Measurements from ENCODE around the gene NR4A2. TPM values are rescaled to one million over a fixed set of nuclear protein-coding genes. Genes with fewer than 3 reads are reported as not detected.

NR4A2 gene
- 0.61 TPM for total RNA-seq
- 4.4 TPM for polyA plus RNA-seq
- long read RNA-seq, donor 1: 0 reads
- long read RNA-seq, donor 2: 0 reads
- long read RNA-seq, donor 3: 0 reads
- long read RNA-seq, donor 4, partial matches to known transcripts: 0 of 1 reads
- long read RNA-seq, donor 4, other reads (novel, unspliced or antisense): 0 of 1 reads
- long read RNA-seq, donor 5, partial matches to known transcripts: 0 of 1 reads
- long read RNA-seq, donor 5, other reads (novel, unspliced or antisense): 0 of 1 reads
- long read RNA-seq, donor 6: 0 reads
- long read RNA-seq, donor 7: 0 reads
- long read RNA-seq, donor 8: 0 reads
- long read RNA-seq, donor 9: 0 reads
- long read RNA-seq, donor 10: 0 reads

DNA sequence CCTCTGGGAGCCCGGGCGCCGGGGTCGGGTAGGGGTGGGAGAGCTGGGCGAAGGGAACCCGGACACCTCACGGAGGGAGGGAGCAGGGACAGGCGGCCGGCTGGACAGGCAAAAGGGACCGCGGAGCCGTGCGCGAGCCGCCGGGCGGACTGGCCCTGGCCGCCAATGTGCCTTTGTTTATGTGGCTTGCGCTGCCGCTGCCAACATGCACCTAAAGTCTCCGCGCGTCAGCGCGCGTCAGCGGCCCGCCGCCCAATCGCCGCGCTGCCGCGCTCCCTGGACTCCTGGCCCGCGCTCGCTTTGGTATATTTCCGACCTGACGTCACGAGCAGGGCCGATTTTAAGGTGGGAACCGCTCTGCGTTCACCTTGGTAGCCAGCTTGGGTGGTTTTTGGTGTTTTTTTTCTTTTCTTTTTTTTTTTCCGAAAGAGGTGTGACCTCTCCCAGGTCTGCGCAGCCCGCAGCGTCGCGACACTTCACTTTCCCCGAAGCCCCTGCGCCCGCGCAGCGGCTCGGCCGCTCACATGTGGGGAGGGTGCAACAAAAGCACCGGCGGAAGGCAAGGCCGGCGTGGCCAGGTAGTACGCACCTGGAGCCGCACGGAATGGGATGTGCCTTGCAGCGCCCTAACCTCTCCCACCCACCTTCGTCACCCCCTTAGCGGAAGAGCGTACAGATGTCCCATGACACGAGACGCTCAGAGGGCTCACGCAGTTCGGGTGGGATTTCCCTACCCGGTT lies at the start of gene NR4A2:
TSS of gene NR4A2 (minus strand) at position 188 of the 740 bp plus-strand sequence. CDS start 2,535 bp downstream, outside the sequence.
- H3K36me3 ChIP-seq (ENCODE audit: control insufficient read depth in 2 of 2, insufficient read depth in 2 of 2, low read length in 1 of 2): no peaks in the 10 kb centered on the region
- peaks cover 1 to 7% of the 10 kb centered on the region in 2 donors for H3K9me3 ChIP-seq (ENCODE audit: control insufficient read depth in 2 of 2, insufficient read depth in 1 of 2, low read length in 1 of 2)
- WGBS: under 1% methylated on average over 72 of the region's 72 CpGs
- peaks cover 66 to 76% of the 10 kb centered on the region in 2 donors for H3K27me3 ChIP-seq (ENCODE audit: control insufficient read depth in 2 of 2, insufficient read depth in 1 of 2, low read length in 1 of 2)
- peaks cover 20 to 46% of the 10 kb centered on the region in 2 donors for H3K4me1 ChIP-seq (ENCODE audit: control insufficient read depth in 2 of 2, insufficient read depth in 2 of 2, low read length in 2 of 2)
- peak in 4 of 9 donors; percentile 64 to 82 (median 74) for DNase-seq (ENCODE audit: low read depth in 6 of 9, low spot score in 9 of 9)
- peak within 1 kb of the TSS; percentile 54 to 64 for H3K4me3 ChIP-seq (ENCODE audit: low read length in 2 of 2)
- H3K27ac ChIP-seq (ENCODE audit: low read depth in 1 of 2, low read length in 1 of 2): peak within 1 kb of the TSS; percentile 14 to 61

DNA sequence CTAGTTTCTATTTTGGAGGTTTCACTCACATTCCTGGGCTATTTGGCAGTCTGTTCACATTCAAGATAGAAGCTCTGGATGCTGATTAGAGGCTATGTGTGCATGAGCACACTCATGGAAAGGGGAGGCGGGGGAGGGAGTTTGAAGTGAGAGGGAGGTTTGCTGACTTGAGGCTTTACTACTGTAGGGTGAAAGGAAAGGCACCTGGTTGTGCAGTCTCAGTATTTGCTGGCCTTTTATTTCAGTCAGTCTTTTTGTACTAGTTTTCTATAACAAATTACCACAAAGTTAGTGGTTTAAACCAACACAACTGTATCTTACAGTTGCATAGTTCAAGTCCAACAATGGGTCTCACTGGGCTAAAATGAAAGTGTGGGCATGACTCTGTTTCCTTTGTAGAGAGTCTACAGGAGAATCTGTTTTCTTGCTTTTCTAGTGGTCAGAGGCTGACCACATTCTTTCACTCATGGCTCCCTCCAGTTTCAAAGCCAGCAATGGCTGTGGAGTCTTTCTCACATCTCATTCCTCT lies 47.7 kb upstream of the NR4A2 start:
- Histone ChIP-seq H3K27me3 (ENCODE audit: control insufficient read depth in 2 of 2, insufficient read depth in 1 of 2, low read length in 1 of 2) (no peaks in the 10 kb centered on the region), H3K4me1 (ENCODE audit: control insufficient read depth in 2 of 2, insufficient read depth in 2 of 2, low read length in 2 of 2) (no peaks in the 10 kb centered on the region), H3K4me3 (ENCODE audit: low read length in 2 of 2) (no peak overlapping the region), H3K9me3 (ENCODE audit: control insufficient read depth in 2 of 2, insufficient read depth in 1 of 2, low read length in 1 of 2) (peaks cover 0 to 5% of the 10 kb centered on the region in 2 donors), H3K36me3 (ENCODE audit: control insufficient read depth in 2 of 2, insufficient read depth in 2 of 2, low read length in 1 of 2) (no peaks in the 10 kb centered on the region), H3K27ac (ENCODE audit: low read depth in 1 of 2, low read length in 1 of 2) (no peak overlapping the region)
- no peak for DNase-seq (ENCODE audit: low read depth in 6 of 9, low spot score in 9 of 9)
- 100% methylated on average over 1 of the region's 1 CpG for WGBS

DNA sequence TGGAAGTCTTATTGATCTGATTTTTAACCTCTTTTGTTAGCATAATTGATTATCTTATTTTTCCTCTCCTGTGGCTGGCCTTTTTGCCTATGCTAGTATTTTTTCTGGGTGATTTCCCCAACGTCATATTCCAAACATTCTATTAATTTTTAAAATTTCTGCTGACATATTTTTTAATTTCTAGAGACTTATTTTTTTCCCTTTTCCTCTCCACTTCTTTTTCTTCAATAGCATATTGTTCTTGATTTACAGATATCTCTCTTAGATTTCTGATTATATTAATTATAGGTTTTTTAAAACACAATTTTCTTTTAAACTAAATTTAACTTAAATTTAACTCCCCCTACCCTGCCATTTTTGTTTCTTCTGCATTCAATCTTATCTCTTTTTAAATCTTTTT lies 47.2 kb upstream of the NR4A2 start:
- no peaks in the 10 kb centered on the region for H3K4me1 ChIP-seq (ENCODE audit: control insufficient read depth in 2 of 2, insufficient read depth in 2 of 2, low read length in 2 of 2)
- DNase-seq (ENCODE audit: low read depth in 6 of 9, low spot score in 9 of 9): no peak
- 97% methylated on average over 1 of the region's 1 CpG for WGBS
- no peaks in the 10 kb centered on the region for H3K27me3 ChIP-seq (ENCODE audit: control insufficient read depth in 2 of 2, insufficient read depth in 1 of 2, low read length in 1 of 2)
- H3K27ac ChIP-seq (ENCODE audit: low read depth in 1 of 2, low read length in 1 of 2): no peak overlapping the region
- H3K4me3 ChIP-seq (ENCODE audit: low read length in 2 of 2): no peak overlapping the region
- peaks cover 0 to 5% of the 10 kb centered on the region in 2 donors for H3K9me3 ChIP-seq (ENCODE audit: control insufficient read depth in 2 of 2, insufficient read depth in 1 of 2, low read length in 1 of 2)
- no peaks in the 10 kb centered on the region for H3K36me3 ChIP-seq (ENCODE audit: control insufficient read depth in 2 of 2, insufficient read depth in 2 of 2, low read length in 1 of 2)

GRCh38 chr2:156379071-156379470 lies 46.5 kb upstream of the NR4A2 start:
- DNase-seq (ENCODE audit: low read depth in 6 of 9, low spot score in 9 of 9): no peak
- Histone ChIP-seq H3K27ac (ENCODE audit: low read depth in 1 of 2, low read length in 1 of 2) (no peak overlapping the region), H3K9me3 (ENCODE audit: control insufficient read depth in 2 of 2, insufficient read depth in 1 of 2, low read length in 1 of 2) (peaks cover 0 to 5% of the 10 kb centered on the region in 2 donors), H3K4me1 (ENCODE audit: control insufficient read depth in 2 of 2, insufficient read depth in 2 of 2, low read length in 2 of 2) (no peaks in the 10 kb centered on the region), H3K27me3 (ENCODE audit: control insufficient read depth in 2 of 2, insufficient read depth in 1 of 2, low read length in 1 of 2) (no peaks in the 10 kb centered on the region), H3K36me3 (ENCODE audit: control insufficient read depth in 2 of 2, insufficient read depth in 2 of 2, low read length in 1 of 2) (no peaks in the 10 kb centered on the region), H3K4me3 (ENCODE audit: low read length in 2 of 2) (no peak overlapping the region)

GRCh38 chr2:156366753-156367152 lies 34.2 kb upstream of the NR4A2 start:
- Histone ChIP-seq H3K4me1 (ENCODE audit: control insufficient read depth in 2 of 2, insufficient read depth in 2 of 2, low read length in 2 of 2) (no peaks in the 10 kb centered on the region), H3K36me3 (ENCODE audit: control insufficient read depth in 2 of 2, insufficient read depth in 2 of 2, low read length in 1 of 2) (no peaks in the 10 kb centered on the region), H3K27ac (ENCODE audit: low read depth in 1 of 2, low read length in 1 of 2) (no peak overlapping the region), H3K4me3 (ENCODE audit: low read length in 2 of 2) (no peak overlapping the region), H3K9me3 (ENCODE audit: control insufficient read depth in 2 of 2, insufficient read depth in 1 of 2, low read length in 1 of 2) (no peaks in the 10 kb centered on the region), H3K27me3 (ENCODE audit: control insufficient read depth in 2 of 2, insufficient read depth in 1 of 2, low read length in 1 of 2) (no peaks in the 10 kb centered on the region)
- no peak for DNase-seq (ENCODE audit: low read depth in 6 of 9, low spot score in 9 of 9)
- 95% methylated on average over 4 of the region's 4 CpGs for WGBS

DNA sequence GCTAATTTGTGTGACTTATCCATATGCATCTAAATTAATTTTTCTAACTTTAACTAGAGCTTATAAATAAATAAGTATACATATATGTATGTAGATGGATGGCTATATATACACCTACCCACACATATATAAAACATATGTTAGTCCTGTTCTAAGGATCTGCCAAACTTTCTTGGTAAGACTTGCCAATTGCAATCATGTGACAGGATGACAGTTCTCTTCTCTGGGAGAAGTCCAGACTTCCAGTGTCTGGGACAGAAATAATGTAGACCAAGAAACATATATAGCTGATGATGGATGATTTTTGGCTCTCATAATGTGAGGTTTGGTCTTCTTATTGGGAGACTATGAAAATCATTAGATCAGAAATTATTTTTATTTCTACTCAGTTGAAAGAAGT lies 30.6 kb upstream of the NR4A2 start:
- Histone ChIP-seq H3K27me3 (ENCODE audit: control insufficient read depth in 2 of 2, insufficient read depth in 1 of 2, low read length in 1 of 2) (no peaks in the 10 kb centered on the region), H3K9me3 (ENCODE audit: control insufficient read depth in 2 of 2, insufficient read depth in 1 of 2, low read length in 1 of 2) (no peaks in the 10 kb centered on the region), H3K27ac (ENCODE audit: low read depth in 1 of 2, low read length in 1 of 2) (no peak overlapping the region), H3K36me3 (ENCODE audit: control insufficient read depth in 2 of 2, insufficient read depth in 2 of 2, low read length in 1 of 2) (no peaks in the 10 kb centered on the region), H3K4me1 (ENCODE audit: control insufficient read depth in 2 of 2, insufficient read depth in 2 of 2, low read length in 2 of 2) (no peaks in the 10 kb centered on the region), H3K4me3 (ENCODE audit: low read length in 2 of 2) (no peak overlapping the region)
- DNase-seq (ENCODE audit: low read depth in 6 of 9, low spot score in 9 of 9): no peak

GRCh38 chr2:156356014-156356754 lies 23.7 kb upstream of the NR4A2 start:
- no peaks in the 10 kb centered on the region for H3K4me1 ChIP-seq (ENCODE audit: control insufficient read depth in 2 of 2, insufficient read depth in 2 of 2, low read length in 2 of 2)
- no peak for DNase-seq (ENCODE audit: low read depth in 6 of 9, low spot score in 9 of 9)
- H3K27ac ChIP-seq (ENCODE audit: low read depth in 1 of 2, low read length in 1 of 2): no peak overlapping the region
- H3K4me3 ChIP-seq (ENCODE audit: low read length in 2 of 2): no peak overlapping the region
- WGBS: 96% methylated on average over 3 of the region's 3 CpGs
- H3K9me3 ChIP-seq (ENCODE audit: control insufficient read depth in 2 of 2, insufficient read depth in 1 of 2, low read length in 1 of 2): no peaks in the 10 kb centered on the region
- H3K27me3 ChIP-seq (ENCODE audit: control insufficient read depth in 2 of 2, insufficient read depth in 1 of 2, low read length in 1 of 2): no peaks in the 10 kb centered on the region
- no peaks in the 10 kb centered on the region for H3K36me3 ChIP-seq (ENCODE audit: control insufficient read depth in 2 of 2, insufficient read depth in 2 of 2, low read length in 1 of 2)

- Histone ChIP-seq H3K36me3 (ENCODE audit: control insufficient read depth in 2 of 2, insufficient read depth in 2 of 2, low read length in 1 of 2) (no peaks in the 10 kb centered on the region), H3K4me3 (ENCODE audit: low read length in 2 of 2) (no peak overlapping the region), H3K9me3 (ENCODE audit: control insufficient read depth in 2 of 2, insufficient read depth in 1 of 2, low read length in 1 of 2) (no peaks in the 10 kb centered on the region), H3K27ac (ENCODE audit: low read depth in 1 of 2, low read length in 1 of 2) (no peak overlapping the region), H3K27me3 (ENCODE audit: control insufficient read depth in 2 of 2, insufficient read depth in 1 of 2, low read length in 1 of 2) (no peaks in the 10 kb centered on the region), H3K4me1 (ENCODE audit: control insufficient read depth in 2 of 2, insufficient read depth in 2 of 2, low read length in 2 of 2) (no peaks in the 10 kb centered on the region)
- 92% methylated on average over 1 of the region's 1 CpG for WGBS
- DNase-seq (ENCODE audit: low read depth in 6 of 9, low spot score in 9 of 9): no peak
Measured at GRCh38 chr2:156352911-156353310, 20.4 kb upstream of the NR4A2 start.
